Rectal smooth muscle tissue (tissue), 1 donor: ENCODE measurements around the gene CACNA2D4.
A peak's percentile ranks its signal among the peaks of the same experiment; 100 is the strongest.
"Not testable (repeated sequence)": the region's sequence is repeated elsewhere in the genome, so short reads cannot be mapped to it uniquely, and the experiment has no call there.

Experiments used
- H3K27ac ChIP-seq: one replicate; pipeline ENCODE4 v1.7.0; 2013; ENCODE audit warnings: low read depth, low read length, inconsistent platforms
- H3K27me3 ChIP-seq: one replicate; pipeline ENCODE4 v1.7.0; 2013; ENCODE audit warnings: low read length; ENCODE audit not compliant: control insufficient read depth, insufficient read depth
- H3K36me3 ChIP-seq: one replicate; pipeline ENCODE4 v1.7.0; 2013; ENCODE audit warnings: low read length; ENCODE audit not compliant: control insufficient read depth, insufficient read depth
- H3K4me1 ChIP-seq: one replicate; pipeline ENCODE4 v1.7.0; 2013; ENCODE audit warnings: low read length; ENCODE audit not compliant: control insufficient read depth, insufficient read depth
- H3K4me3 ChIP-seq: one replicate; pipeline ENCODE4 v1.7.0; 2013; ENCODE audit warnings: low read length
- H3K9ac ChIP-seq: one replicate; pipeline ENCODE4 v1.7.0; 2013; ENCODE audit warnings: low read length

CACNA2D4 gene

DNA sequence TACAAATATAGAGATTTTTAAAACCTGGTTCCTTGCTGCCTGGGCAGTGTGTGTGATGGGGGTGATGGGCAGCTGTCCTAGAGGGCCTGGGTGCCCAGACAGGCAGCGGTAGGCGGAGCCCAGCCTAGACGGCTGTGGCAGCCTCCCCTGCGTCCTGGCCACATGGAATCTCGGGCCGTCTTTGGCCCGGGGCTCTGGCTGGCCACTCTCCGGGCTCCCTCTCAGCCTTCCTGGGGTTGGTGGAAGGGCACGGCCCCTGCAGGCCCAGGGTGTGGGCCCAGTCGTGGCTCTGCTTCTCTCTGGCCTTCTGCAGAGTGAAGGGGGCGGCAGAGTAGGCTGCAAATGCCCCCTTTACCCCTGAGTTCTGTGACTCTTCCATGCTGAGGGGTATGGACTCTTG lies 95.8 kb downstream of the CACNA2D4 start:
- Histone ChIP-seq H3K4me3 (no peak overlapping the region), H3K36me3 (no peaks in the 10 kb centered on the region), H3K4me1 (no peaks in the 10 kb centered on the region), H3K9ac (no peak overlapping the region), H3K27ac (no peak overlapping the region), H3K27me3 (peaks cover 18% of the 10 kb centered on the region)

DNA sequence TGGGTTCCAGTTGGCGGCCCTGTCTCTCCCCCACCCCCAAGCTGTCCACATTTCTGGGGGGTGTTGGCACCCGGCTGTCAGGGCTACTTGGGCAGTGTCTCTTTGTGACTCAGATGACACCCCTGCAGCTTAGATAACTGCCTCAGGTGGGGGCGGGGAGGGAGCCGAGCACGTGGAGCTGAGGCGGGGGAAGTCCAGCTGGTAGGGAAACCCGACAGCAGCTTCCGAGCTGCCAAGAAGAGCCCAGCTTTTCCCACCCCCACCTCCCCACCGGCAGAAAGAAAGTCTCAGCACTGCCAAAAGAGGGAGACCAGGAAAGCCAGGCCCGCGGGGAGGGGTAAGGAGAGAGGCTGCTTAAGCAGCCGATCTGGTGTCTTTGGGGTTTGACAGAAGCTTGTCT lies 96.6 kb downstream of the CACNA2D4 start:
- Histone ChIP-seq H3K27me3 (peaks cover 18% of the 10 kb centered on the region), H3K27ac (no peak overlapping the region), H3K36me3 (no peaks in the 10 kb centered on the region), H3K4me1 (no peaks in the 10 kb centered on the region), H3K4me3 (no peak overlapping the region), H3K9ac (no peak overlapping the region)

DNA sequence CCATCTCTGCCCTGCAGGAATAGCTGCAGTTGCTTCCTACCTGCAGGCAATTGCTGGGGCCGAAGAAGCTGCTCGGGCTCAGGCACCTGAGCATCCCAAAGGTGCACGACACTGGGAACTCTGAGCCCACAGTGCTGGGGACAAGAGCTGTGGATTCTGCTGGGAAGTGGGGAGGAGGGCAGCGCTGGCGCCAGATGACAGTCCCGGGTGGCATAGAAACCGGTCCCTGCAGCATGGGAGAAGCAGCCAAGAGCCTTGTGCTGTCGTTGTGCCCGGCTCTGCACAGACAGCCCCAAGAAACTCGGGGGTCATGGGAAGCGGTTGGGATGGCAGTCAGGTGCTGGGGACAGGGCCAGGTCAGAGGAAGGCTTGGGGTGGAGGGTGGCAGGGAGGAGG lies 97.6 kb downstream of the CACNA2D4 start:
- Histone ChIP-seq H3K36me3 (no peaks in the 10 kb centered on the region), H3K4me1 (no peaks in the 10 kb centered on the region), H3K27me3 (peaks cover 18% of the 10 kb centered on the region), H3K27ac (no peak overlapping the region), H3K4me3 (no peak overlapping the region), H3K9ac (no peak overlapping the region)

DNA sequence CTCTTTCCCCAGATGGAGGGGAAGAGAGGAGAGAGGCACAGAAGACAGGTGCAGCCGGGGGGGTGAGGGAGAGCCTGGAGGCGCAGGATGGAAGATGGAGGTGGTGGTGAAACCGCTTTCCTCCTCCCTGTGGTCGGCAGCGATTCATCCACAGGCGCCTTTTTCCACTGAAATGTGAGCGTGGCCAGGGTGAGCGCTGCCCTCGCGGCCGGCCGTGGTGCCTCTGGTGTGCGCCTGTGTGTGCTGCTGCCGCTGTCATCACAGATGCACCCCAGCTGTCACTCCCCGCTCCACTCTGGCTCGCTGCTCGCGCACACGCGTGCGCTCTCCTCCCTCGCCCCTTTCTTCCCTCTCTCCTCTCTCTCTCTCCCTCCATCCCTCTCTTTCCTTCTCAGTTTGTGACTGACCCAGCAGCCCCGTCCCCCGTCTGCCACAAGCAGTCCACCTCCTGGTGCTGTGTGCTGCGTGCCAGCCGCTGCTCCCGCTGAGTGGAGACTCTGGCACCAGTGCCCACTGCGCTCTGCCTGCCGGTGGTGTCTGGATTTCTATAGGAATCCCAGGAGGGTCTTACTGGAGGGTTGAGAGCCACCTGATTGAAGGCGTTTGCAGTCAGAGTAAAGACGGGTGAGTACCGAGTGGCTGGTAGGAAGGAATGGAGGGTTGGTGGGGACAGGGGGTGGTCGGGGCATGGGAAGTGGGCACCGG lies 98.1 kb downstream of the CACNA2D4 start, which contains the start of gene LRTM2:
TSS of gene LRTM2 (plus strand) at position 375 of the 705 bp plus-strand sequence. CDS start 7,584 bp downstream, outside the sequence.
- Histone ChIP-seq H3K27me3 (peaks cover 18% of the 10 kb centered on the region), H3K4me3 (no peak within 1 kb of the TSS), H3K36me3 (no peaks in the 10 kb centered on the region), H3K27ac (no peak within 1 kb of the TSS), H3K4me1 (no peaks in the 10 kb centered on the region), H3K9ac (no peak within 1 kb of the TSS)

DNA sequence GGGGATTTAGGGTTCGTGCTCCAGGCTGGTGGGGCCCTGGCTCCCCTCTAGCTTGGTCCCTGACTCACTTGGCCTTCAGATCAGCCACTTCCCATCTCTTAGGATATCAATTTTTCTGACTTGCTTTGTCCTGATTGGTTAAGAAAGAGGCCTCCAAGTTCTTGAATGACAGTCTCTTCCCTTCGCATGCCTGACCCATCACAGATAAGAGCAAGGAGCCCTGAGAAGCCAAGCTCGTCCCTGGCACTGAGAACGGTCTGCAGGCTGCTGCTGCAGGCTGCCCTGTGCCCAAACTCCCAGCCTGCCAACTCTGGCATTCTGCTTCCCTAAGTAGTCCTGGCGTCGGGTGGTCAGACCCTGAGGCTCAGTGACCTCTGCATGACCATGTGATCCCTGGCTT lies 98.9 kb downstream of the CACNA2D4 start:
- Histone ChIP-seq H3K4me3 (no peak overlapping the region), H3K27me3 (peaks cover 18% of the 10 kb centered on the region), H3K9ac (no peak overlapping the region), H3K4me1 (no peaks in the 10 kb centered on the region), H3K36me3 (no peaks in the 10 kb centered on the region), H3K27ac (no peak overlapping the region)

DNA sequence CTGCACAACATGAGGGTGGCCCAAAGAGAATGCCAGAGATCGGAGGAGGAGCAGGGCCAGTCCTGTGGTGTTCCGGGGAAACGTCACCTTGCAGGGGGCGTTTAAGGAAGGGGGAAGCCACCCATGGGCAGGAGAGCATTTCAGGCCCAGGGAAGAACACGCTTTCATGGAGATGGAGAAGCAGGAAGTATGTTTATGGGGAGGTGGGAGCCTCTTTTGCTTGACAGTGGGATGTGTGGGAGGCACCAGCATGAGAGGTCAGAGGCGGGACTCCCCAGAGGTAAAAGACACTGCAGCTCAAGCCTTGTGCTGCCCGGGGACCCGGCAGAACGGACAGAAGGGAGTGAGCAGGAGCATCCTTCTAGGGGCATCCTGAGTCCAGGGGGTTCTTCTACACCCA lies 99.4 kb downstream of the CACNA2D4 start:
- Histone ChIP-seq H3K27me3 (peaks cover 18% of the 10 kb centered on the region), H3K4me1 (no peaks in the 10 kb centered on the region), H3K9ac (no peak overlapping the region), H3K27ac (no peak overlapping the region), H3K4me3 (no peak overlapping the region), H3K36me3 (no peaks in the 10 kb centered on the region)

DNA sequence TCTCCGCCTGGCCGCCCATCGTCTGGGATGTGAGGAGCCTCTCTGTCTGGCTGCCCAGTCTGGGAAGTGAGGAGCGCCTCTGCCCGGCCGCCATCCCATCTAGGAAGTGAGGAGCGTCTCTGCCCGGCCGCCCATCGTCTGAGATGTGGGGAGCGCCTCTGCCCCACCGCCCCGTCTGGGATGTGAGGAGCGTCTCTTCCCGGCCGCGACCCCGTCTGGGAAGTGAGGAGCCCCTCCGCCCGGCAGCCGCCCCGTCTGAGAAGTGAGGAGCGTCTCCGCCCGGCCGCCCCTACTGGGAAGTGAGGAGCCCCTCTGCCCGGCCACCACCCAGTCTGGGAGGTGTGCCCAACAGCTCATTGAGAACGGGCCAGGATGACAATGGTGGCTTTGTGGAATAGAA lies 100.5 kb downstream of the CACNA2D4 start:
- H3K4me1 ChIP-seq, H3K9ac ChIP-seq, H3K4me3 ChIP-seq, H3K27ac ChIP-seq, H3K36me3 ChIP-seq: not testable (repeated sequence)
- peaks cover 17% of the 10 kb centered on the region for H3K27me3 ChIP-seq

DNA sequence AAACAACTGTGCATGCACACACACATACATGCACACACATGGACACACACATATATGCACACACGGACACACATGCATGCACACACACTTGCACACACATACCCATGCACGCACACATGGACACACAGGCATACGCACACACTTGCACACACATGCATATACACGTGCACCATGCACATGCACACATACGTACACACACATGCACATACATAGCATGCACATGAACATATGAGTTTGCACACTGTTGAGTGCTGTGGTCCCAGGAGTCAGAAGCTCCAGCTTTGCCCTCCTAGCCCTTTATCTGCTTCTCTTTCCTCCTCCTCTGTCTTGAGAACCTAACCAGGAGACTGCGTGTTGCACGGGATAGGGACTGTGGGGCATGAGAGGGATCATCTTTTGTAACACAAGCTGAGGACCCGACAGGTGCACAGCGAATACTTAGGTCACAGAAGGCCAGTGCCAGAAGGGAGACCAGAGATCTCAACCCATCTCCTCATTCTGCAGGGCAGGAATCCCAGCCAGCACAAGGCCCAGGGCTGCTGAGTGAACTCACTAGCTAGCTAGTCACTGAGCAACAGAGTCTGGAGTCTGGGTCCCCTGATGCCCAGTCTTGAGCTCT lies 101.6 kb downstream of the CACNA2D4 start:
- Histone ChIP-seq H3K4me1 (no peaks in the 10 kb centered on the region), H3K27me3 (peaks cover 15% of the 10 kb centered on the region), H3K36me3 (no peaks in the 10 kb centered on the region), H3K4me3 (no peak overlapping the region), H3K27ac (no peak overlapping the region), H3K9ac (no peak overlapping the region)

DNA sequence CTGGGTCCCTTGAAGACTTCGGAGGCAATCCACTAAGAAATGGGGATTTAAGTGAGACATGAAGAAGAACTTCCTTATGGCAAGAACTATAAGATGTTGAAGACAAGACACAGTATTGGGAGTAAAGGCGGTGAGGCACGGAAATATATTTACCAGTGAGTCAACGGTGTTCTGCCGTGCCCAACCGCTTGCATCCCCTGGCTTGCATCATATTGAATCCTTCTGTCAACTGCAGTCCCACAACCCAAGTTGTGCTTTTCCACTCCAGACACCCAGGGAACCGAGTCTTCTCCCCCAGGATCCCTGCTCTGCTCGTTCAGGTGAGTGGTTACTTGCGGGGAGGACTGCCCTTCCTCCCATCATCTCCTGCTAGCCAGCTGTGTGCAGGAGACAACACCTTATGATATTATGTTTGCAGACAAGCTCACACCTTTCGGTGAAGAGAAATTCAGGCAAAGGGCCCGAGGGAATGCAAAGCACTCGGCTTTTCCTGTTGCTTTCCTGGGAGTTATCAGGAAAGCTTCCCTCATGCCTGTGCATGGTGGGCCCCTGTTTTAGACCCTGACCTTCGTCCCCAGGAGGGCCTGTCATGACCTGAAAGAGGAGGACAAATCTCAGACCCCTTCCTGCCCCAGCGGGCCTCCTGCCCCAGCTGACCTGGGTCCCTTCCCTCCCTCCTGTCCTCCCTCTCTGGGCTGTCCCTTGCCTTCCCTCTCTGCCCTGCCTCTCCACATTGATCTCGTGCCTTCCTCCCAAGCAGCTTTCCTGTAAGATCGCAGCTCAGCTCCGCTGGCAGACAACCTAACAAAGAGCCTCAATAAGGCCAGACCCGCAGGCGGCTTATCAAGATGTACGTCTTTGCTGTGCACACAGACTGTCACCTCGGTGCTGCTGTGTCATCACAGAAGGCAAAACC lies 102.4 kb downstream of the CACNA2D4 start:
- H3K27me3 ChIP-seq, result peaks cover 10% of the 10 kb centered on the region
- no peaks in the 10 kb centered on the region for H3K4me1 ChIP-seq
- no peak overlapping the region for H3K4me3 ChIP-seq
- no peak overlapping the region for H3K27ac ChIP-seq
- no peak overlapping the region for H3K9ac ChIP-seq
- H3K36me3 ChIP-seq, result no peaks in the 10 kb centered on the region

DNA sequence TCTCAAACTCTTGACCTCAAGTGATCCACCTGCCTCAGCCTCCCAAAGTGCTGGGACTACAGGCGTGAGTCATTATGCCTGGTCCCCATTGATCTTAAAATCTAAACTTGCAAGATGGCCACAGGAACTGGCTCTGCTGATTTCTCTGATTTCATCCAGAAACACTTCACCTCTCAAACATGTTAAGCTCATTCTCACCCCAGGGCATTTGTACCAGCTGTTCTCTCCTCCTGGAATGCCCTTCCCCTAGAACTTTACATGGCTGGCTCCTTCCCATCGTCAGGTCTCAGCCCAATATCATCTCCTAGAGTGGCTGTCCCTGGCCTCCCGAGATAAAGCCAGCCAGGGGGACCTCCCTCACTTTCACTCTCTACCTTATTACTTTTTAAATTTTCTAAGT lies 103.3 kb downstream of the CACNA2D4 start:
- H3K36me3 ChIP-seq, result no peaks in the 10 kb centered on the region
- no peak overlapping the region for H3K27ac ChIP-seq
- H3K9ac ChIP-seq, result no peak overlapping the region
- H3K4me3 ChIP-seq, result no peak overlapping the region
- no peaks in the 10 kb centered on the region for H3K4me1 ChIP-seq
- H3K27me3 ChIP-seq, result no peaks in the 10 kb centered on the region

DNA sequence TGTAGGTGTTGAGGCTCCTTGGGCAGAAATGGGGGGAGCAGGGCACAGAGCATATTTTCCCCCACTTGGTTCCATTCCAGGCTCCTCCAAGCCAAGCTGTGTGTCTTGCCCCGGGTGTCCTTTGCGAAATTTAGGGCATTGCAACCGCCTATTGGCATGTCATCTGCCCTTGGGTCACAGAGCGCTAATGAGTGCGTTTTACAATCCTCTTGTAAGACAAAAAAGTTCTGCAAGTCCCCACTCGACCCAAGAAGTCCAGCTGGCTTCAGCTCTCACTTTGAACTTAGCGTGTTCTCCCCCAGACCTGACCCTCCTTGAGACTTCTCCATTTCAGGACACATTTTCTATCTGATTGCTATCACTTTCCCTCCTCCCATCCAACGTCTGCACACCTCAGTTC lies 104.2 kb downstream of the CACNA2D4 start:
- H3K4me3 ChIP-seq, result no peak overlapping the region
- H3K36me3 ChIP-seq, result no peaks in the 10 kb centered on the region
- no peaks in the 10 kb centered on the region for H3K4me1 ChIP-seq
- H3K9ac ChIP-seq, result no peak overlapping the region
- no peak overlapping the region for H3K27ac ChIP-seq
- no peaks in the 10 kb centered on the region for H3K27me3 ChIP-seq

DNA sequence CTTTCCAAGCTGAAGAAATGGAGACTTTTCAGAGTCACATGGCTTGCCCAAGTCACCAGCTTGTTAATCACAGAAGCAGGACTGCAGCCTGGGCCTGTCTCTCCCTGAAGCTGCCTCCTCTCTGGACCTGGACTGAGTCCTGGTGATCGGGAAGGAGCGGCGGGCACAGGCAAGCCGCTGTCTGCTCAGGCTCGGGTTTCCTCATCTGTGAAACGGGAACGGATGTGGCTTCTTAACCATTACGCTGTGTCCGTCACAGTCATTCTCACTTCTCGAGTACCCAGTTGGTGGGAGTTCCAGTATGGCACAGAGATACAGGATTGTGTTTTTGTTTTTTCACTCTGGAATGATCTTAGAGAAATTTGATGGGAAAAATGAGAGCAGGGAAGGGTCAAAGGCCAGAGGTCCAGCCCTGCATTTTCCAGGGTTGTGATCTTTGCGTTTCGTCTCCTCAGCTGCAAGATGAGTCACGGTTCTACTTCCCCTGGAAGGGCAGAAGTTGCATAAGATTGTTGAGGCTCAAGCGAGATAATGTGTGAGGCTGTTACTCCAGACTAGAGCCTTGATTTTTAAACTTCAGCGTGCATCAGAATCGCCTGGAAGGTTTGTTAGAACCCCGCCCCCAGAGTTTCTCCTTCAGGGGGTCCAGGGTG lies 105.7 kb downstream of the CACNA2D4 start:
- H3K4me1 ChIP-seq, result no peaks in the 10 kb centered on the region
- H3K36me3 ChIP-seq, result no peaks in the 10 kb centered on the region
- H3K4me3 ChIP-seq, result no peak overlapping the region
- H3K27ac ChIP-seq, result peak overlapping the region; percentile 35
- H3K27me3 ChIP-seq, result no peaks in the 10 kb centered on the region
- H3K9ac ChIP-seq, result no peak overlapping the region
